SJCRH30 (cell line): Measurements from ENCODE around the gene PACS1. TPM values are rescaled to one million over a fixed set of nuclear protein-coding genes. Genes with fewer than 3 reads are reported as not detected.
"Not testable (repeated sequence)": the region's sequence is repeated elsewhere in the genome, so short reads cannot be mapped to it uniquely, and the experiment has no call there.

Experiments
- DNase-seq, 2 experiments: peaks; one replicate each; pipeline ENCODE4 v3.0.0-alpha.2; 2015 to 2020
- H3K27ac ChIP-seq: fragments of 250-450 bp; sonication (Bioruptor Pico); 2 replicates; pipeline ENCODE4 v1.5.1; 2020; ENCODE audit warnings: mild to moderate bottlenecking, moderate library complexity
- H3K27me3 ChIP-seq: fragments of 250-450 bp; sonication (Bioruptor Pico); 2 replicates; pipeline ENCODE4 v1.5.1; 2020; ENCODE audit warnings: mild to moderate bottlenecking, moderate library complexity
- H3K36me3 ChIP-seq: fragments of 250-450 bp; sonication (Bioruptor Pico); 2 replicates; pipeline ENCODE4 v1.5.1; 2020; ENCODE audit warnings: mild to moderate bottlenecking, moderate library complexity
- H3K4me1 ChIP-seq: fragments of 250-450 bp; sonication (Bioruptor Pico); 2 replicates; pipeline ENCODE4 v1.5.1; 2020; ENCODE audit warnings: mild to moderate bottlenecking, moderate library complexity
- H3K4me3 ChIP-seq: fragments of 250-450 bp; sonication (Bioruptor Pico); 2 replicates; pipeline ENCODE4 v1.5.1; 2020; ENCODE audit warnings: mild to moderate bottlenecking, moderate library complexity
- H3K9me3 ChIP-seq: fragments of 250-450 bp; sonication (Bioruptor Pico); replicated peaks from 2 replicates; pipeline ENCODE4 v1.5.1; 2020; ENCODE audit warnings: mild to moderate bottlenecking, moderate library complexity
- total RNA-seq: library from RNA; depleted of rRNA; stranded (reverse); fragments of >200 nt; shearing (Covaris generic); gene quantifications from 2 replicates; pipeline ENCODE4 v1.2.3, GENCODE V29; 2014

The PACS1 gene
- total RNA-seq, 1 experiment from 2014 or later, result 11.8 TPM

- Histone ChIP-seq H3K36me3 (peaks cover 10% of the 10 kb centered on the region), H3K4me1 (peaks cover 32% of the 10 kb centered on the region)
- not testable (repeated sequence) for H3K27me3 ChIP-seq, DNase-seq, H3K27ac ChIP-seq, H3K9me3 ChIP-seq, H3K4me3 ChIP-seq
Observed at GRCh38 chr11:66078949-66079348, 8.9 kb downstream of the PACS1 start.

GRCh38 chr11:66080055-66080817, 10.2 kb downstream of the PACS1 start:
- peaks cover 37% of the 10 kb centered on the region for H3K4me1 ChIP-seq
- H3K36me3 ChIP-seq, result peaks cover 6% of the 10 kb centered on the region; the same call in 1 of the 2 replicates
- H3K27ac ChIP-seq, result 0 out of 2 replicates have a peak overlapping the region, but pooled peaks have one; percentile 1
- no peaks in the 10 kb centered on the region for H3K27me3 ChIP-seq
- no peak overlapping the region for H3K4me3 ChIP-seq
- DNase-seq, result peak; percentile 26 to 29
- H3K9me3 ChIP-seq, result no peaks in the 10 kb centered on the region

- H3K9me3 ChIP-seq, result no peaks in the 10 kb centered on the region
- H3K4me3 ChIP-seq, result no peak overlapping the region
- no peak overlapping the region for H3K27ac ChIP-seq
- DNase-seq, result peak in 1 of 2 experiments; percentile 49
- peaks cover 37% of the 10 kb centered on the region for H3K4me1 ChIP-seq
- H3K36me3 ChIP-seq, result peaks cover 3% of the 10 kb centered on the region; the same call in 1 of the 2 replicates
- no peaks in the 10 kb centered on the region for H3K27me3 ChIP-seq
Observed at GRCh38 chr11:66081505-66081904, 11.4 kb downstream of the PACS1 start.

GRCh38 chr11:66082946-66083698, 13.1 kb downstream of the PACS1 start:
- DNase-seq, result peak; percentile 65 to 88
- Histone ChIP-seq H3K4me1 (peaks cover 37% of the 10 kb centered on the region), H3K27ac (no peak overlapping the region; the same call in 1 of the 2 replicates)

GRCh38 chr11:66083767-66084166, 13.7 kb downstream of the PACS1 start:
- no peak for DNase-seq

More at GRCh38 chr11:66082946-66083698, 13.1 kb downstream of the PACS1 start:
- no peaks in the 10 kb centered on the region for H3K36me3 ChIP-seq
- H3K4me3 ChIP-seq, result no peak overlapping the region
- H3K27me3 ChIP-seq, result no peaks in the 10 kb centered on the region
- H3K9me3 ChIP-seq, result no peaks in the 10 kb centered on the region

GRCh38 chr11:66084821-66085475, 14.9 kb downstream of the PACS1 start:
- Histone ChIP-seq H3K9me3 (no peaks in the 10 kb centered on the region), H3K27ac (no peak overlapping the region), H3K4me3 (no peak overlapping the region), H3K4me1 (peaks cover 37% of the 10 kb centered on the region), H3K36me3 (no peaks in the 10 kb centered on the region; the same call in 1 of the 2 replicates), H3K27me3 (no peaks in the 10 kb centered on the region)
- no peak for DNase-seq

More at GRCh38 chr11:66083767-66084166, 13.7 kb downstream of the PACS1 start:
- no peak overlapping the region; the same call in 1 of the 2 replicates for H3K27ac ChIP-seq
- H3K9me3 ChIP-seq, result no peaks in the 10 kb centered on the region
- no peak overlapping the region for H3K4me3 ChIP-seq
- peaks cover 37% of the 10 kb centered on the region for H3K4me1 ChIP-seq
- no peaks in the 10 kb centered on the region for H3K27me3 ChIP-seq
- no peaks in the 10 kb centered on the region for H3K36me3 ChIP-seq

- Histone ChIP-seq H3K36me3 (no peaks in the 10 kb centered on the region; the same call in 1 of the 2 replicates), H3K27ac (no peak overlapping the region), H3K4me1 (peaks cover 21% of the 10 kb centered on the region), H3K9me3 (no peaks in the 10 kb centered on the region), H3K27me3 (no peaks in the 10 kb centered on the region), H3K4me3 (no peak overlapping the region)
- no peak for DNase-seq
Observed at GRCh38 chr11:66087148-66087908, 17.3 kb downstream of the PACS1 start.

- peaks cover 4% of the 10 kb centered on the region for H3K4me1 ChIP-seq
- H3K4me3 ChIP-seq, result no peak overlapping the region
- peaks cover 4% of the 10 kb centered on the region; the same call in 1 of the 2 replicates for H3K9me3 ChIP-seq
- DNase-seq, result no peak
- no peaks in the 10 kb centered on the region for H3K27me3 ChIP-seq
- no peak overlapping the region for H3K27ac ChIP-seq
- no peaks in the 10 kb centered on the region; the same call in 1 of the 2 replicates for H3K36me3 ChIP-seq
Observed at GRCh38 chr11:66089067-66089466, 19.0 kb downstream of the PACS1 start.

- DNase-seq, result no peak
- H3K27ac ChIP-seq, result no peak overlapping the region
- H3K36me3 ChIP-seq, result no peaks in the 10 kb centered on the region; the same call in 1 of the 2 replicates
Observed at GRCh38 chr11:66090288-66090687, 20.2 kb downstream of the PACS1 start.

GRCh38 chr11:66092125-66092524, 22.1 kb downstream of the PACS1 start:
- H3K27me3 ChIP-seq, H3K4me3 ChIP-seq, H3K9me3 ChIP-seq, H3K4me1 ChIP-seq, H3K27ac ChIP-seq, H3K36me3 ChIP-seq, DNase-seq: not testable (repeated sequence)

More at GRCh38 chr11:66090288-66090687, 20.2 kb downstream of the PACS1 start:
- Histone ChIP-seq H3K4me3 (no peak overlapping the region), H3K27me3 (no peaks in the 10 kb centered on the region), H3K9me3 (peaks cover 4% of the 10 kb centered on the region; the same call in 1 of the 2 replicates), H3K4me1 (no peaks in the 10 kb centered on the region)

GRCh38 chr11:66099746-66100145, 29.7 kb downstream of the PACS1 start:
- H3K4me1 ChIP-seq, H3K27ac ChIP-seq, H3K4me3 ChIP-seq, H3K27me3 ChIP-seq, H3K36me3 ChIP-seq, H3K9me3 ChIP-seq, DNase-seq: not testable (repeated sequence)

- no peaks in the 10 kb centered on the region for H3K36me3 ChIP-seq
- peak in 1 of 2 experiments; percentile 21 for DNase-seq
- H3K27me3 ChIP-seq, result no peaks in the 10 kb centered on the region
- H3K27ac ChIP-seq, result no peak overlapping the region
- no peaks in the 10 kb centered on the region for H3K9me3 ChIP-seq
- H3K4me1 ChIP-seq, result peaks cover 7% of the 10 kb centered on the region; the same call in 1 of the 2 replicates
- no peak overlapping the region for H3K4me3 ChIP-seq
Observed at GRCh38 chr11:66100272-66101065, 30.4 kb downstream of the PACS1 start.

GRCh38 chr11:66101066-66101464, 31.0 kb downstream of the PACS1 start:
- DNase-seq, result no peak
- no peaks in the 10 kb centered on the region for H3K27me3 ChIP-seq
- no peak overlapping the region for H3K27ac ChIP-seq
- no peaks in the 10 kb centered on the region for H3K9me3 ChIP-seq
- no peak overlapping the region for H3K4me3 ChIP-seq
- no peaks in the 10 kb centered on the region for H3K36me3 ChIP-seq
- H3K4me1 ChIP-seq, result peaks cover 7% of the 10 kb centered on the region; the same call in 1 of the 2 replicates
